ENCODE measurements around the gene ALLC. TPM values are rescaled to one million over a fixed set of nuclear protein-coding genes. Genes with fewer than 3 reads are reported as not detected.

The ALLC gene
- polyA plus RNA-seq, 1 donor: not detected

GRCh38 chr2:3639015-3639630, 18.9 kb upstream of the ALLC start:
- DNase-seq (ENCODE audit: low read depth): no peak

- no peak for DNase-seq (ENCODE audit: low read depth)
These were observed 18.3 kb upstream of the ALLC start for GRCh38 chr2:3639653-3640052.

- no peak for DNase-seq (ENCODE audit: low read depth)
These were observed 16.8 kb upstream of the ALLC start for GRCh38 chr2:3641181-3641580.

GRCh38 chr2:3641841-3642421, 16.1 kb upstream of the ALLC start:
- no peak for DNase-seq (ENCODE audit: low read depth)

GRCh38 chr2:3642521-3643215, 15.3 kb upstream of the ALLC start:
- no peak for DNase-seq (ENCODE audit: low read depth)

- no peak for DNase-seq (ENCODE audit: low read depth)
These were observed 14.4 kb upstream of the ALLC start for GRCh38 chr2:3643371-3644245.

GRCh38 chr2:3644246-3644525, 13.8 kb upstream of the ALLC start:
- no peak for DNase-seq (ENCODE audit: low read depth)

GRCh38 chr2:3644891-3645605, 13.0 kb upstream of the ALLC start:
- DNase-seq (ENCODE audit: low read depth): no peak

GRCh38 chr2:3645745-3646389, 12.1 kb upstream of the ALLC start:
- no peak for DNase-seq (ENCODE audit: low read depth)

- no peak for DNase-seq (ENCODE audit: low read depth)
These were observed 11.6 kb upstream of the ALLC start for GRCh38 chr2:3646446-3646845.

GRCh38 chr2:3647246-3647645, 10.8 kb upstream of the ALLC start:
- no peak for DNase-seq (ENCODE audit: low read depth)

- no peak for DNase-seq (ENCODE audit: low read depth)
These were observed 10.0 kb upstream of the ALLC start for GRCh38 chr2:3647831-3648651.

- DNase-seq (ENCODE audit: low read depth): no peak
These were observed 9.3 kb upstream of the ALLC start for GRCh38 chr2:3648652-3649177.

GRCh38 chr2:3649581-3649980, 8.4 kb upstream of the ALLC start:
- no peak for DNase-seq (ENCODE audit: low read depth)

- no peak for DNase-seq (ENCODE audit: low read depth)
These were observed 7.7 kb upstream of the ALLC start for GRCh38 chr2:3650140-3650920.

GRCh38 chr2:3651691-3652648, 6.0 kb upstream of the ALLC start:
- no peak for DNase-seq (ENCODE audit: low read depth)

GRCh38 chr2:3652896-3653625, 4.9 kb upstream of the ALLC start:
- no peak for DNase-seq (ENCODE audit: low read depth)

GRCh38 chr2:3654011-3654410, 4.0 kb upstream of the ALLC start:
- no peak for DNase-seq (ENCODE audit: low read depth)
